Activated T-cell treated with anti-CD3 and anti-CD28 coated beads, Interleukin-2, amount 50 U/mL, for 72 hours (primary cell): ENCODE measurements around the gene SKIC8. TPM values are rescaled to one million over a fixed set of nuclear protein-coding genes. Genes with fewer than 3 reads are reported as not detected.

ENCODE experiments used
- ATAC-seq, 2 donors: fragments of 150-1000 bp; cut with Tn5 transposase; replicated peaks in 1 of 2; 2 replicates each; pipeline ENCODE4 v1.10.0; 2021; ENCODE audit warnings: moderate library complexity in 2 of 2, mild to moderate bottlenecking in 1 of 2
- DNase-seq, 2 donors: peaks; one replicate each; pipeline ENCODE4 v3.0.0; 2021 to 2022; ENCODE audit warnings: mixed read lengths in 1 of 2
- H3K27ac Mint-ChIP-seq: one replicate; pipeline ENCODE4 v1.8.0; 2022; ENCODE audit warnings: mild to moderate bottlenecking, moderate library complexity, mixed read lengths
- H3K27me3 Mint-ChIP-seq: one replicate; pipeline ENCODE4 v1.8.0; 2022; ENCODE audit warnings: low read depth, mixed read lengths
- H3K36me3 Mint-ChIP-seq, 2 donors: one replicate each; pipeline ENCODE4 v1.8.0; 2022; ENCODE audit warnings: mixed read lengths in 2 of 2, mild to moderate bottlenecking in 1 of 2; ENCODE audit not compliant: insufficient read depth in 2 of 2
- H3K4me1 Mint-ChIP-seq: one replicate; pipeline ENCODE4 v1.8.0; 2022; ENCODE audit warnings: low read depth, mixed read lengths
- H3K4me3 Mint-ChIP-seq, 2 donors: one replicate each; pipeline ENCODE4 v1.8.0; 2022; ENCODE audit warnings: mild to moderate bottlenecking in 2 of 2, mixed read lengths in 2 of 2, moderate library complexity in 2 of 2
- H3K9me3 Mint-ChIP-seq, 2 donors: one replicate each; pipeline ENCODE4 v1.8.0; 2022; ENCODE audit warnings: mixed read lengths in 2 of 2
- total RNA-seq, 2 donors: library from RNA; stranded (reverse); gene quantifications; one replicate each; pipeline ENCODE4 v1.2.3, GENCODE V29; 2022

The SKIC8 gene
- total RNA-seq, 2 donors from 2014 or later = 31.0 to 31.3 TPM

GRCh38 chr15:78329625-78330024 is 30.2 kb upstream of the SKIC8 start:
- H3K27ac Mint-ChIP-seq = no peak overlapping the region

GRCh38 chr15:78327466-78327865 is 28.1 kb upstream of the SKIC8 start:
- Mint-ChIP-seq H3K27me3 (no peaks in the 10 kb centered on the region), H3K36me3 (no peaks in the 10 kb centered on the region), H3K4me1 (no peaks in the 10 kb centered on the region), H3K9me3 (no peaks in the 10 kb centered on the region), H3K4me3 (no peak overlapping the region), H3K27ac (no peak overlapping the region)
- DNase-seq (no peak), ATAC-seq (no peak)

More at GRCh38 chr15:78329625-78330024, 30.2 kb upstream of the SKIC8 start:
- peak in 1 of 2 donors; percentile 13 for DNase-seq
- H3K36me3 Mint-ChIP-seq = no peaks in the 10 kb centered on the region
- H3K9me3 Mint-ChIP-seq = no peaks in the 10 kb centered on the region
- H3K27me3 Mint-ChIP-seq = no peaks in the 10 kb centered on the region
- no peak overlapping the region for H3K4me3 Mint-ChIP-seq
- peak; percentile 43 to 88 for ATAC-seq
- no peaks in the 10 kb centered on the region for H3K4me1 Mint-ChIP-seq

- DNase-seq = no peak
- H3K4me3 Mint-ChIP-seq = no peak overlapping the region
- no peak for ATAC-seq
- no peaks in the 10 kb centered on the region for H3K9me3 Mint-ChIP-seq
- H3K36me3 Mint-ChIP-seq = no peaks in the 10 kb centered on the region
- H3K4me1 Mint-ChIP-seq = no peaks in the 10 kb centered on the region
- no peaks in the 10 kb centered on the region for H3K27me3 Mint-ChIP-seq
- no peak overlapping the region for H3K27ac Mint-ChIP-seq
Observed at GRCh38 chr15:78325092-78325843, 25.9 kb upstream of the SKIC8 start.

- DNase-seq = no peak
- no peaks in the 10 kb centered on the region for H3K4me1 Mint-ChIP-seq
- no peak overlapping the region for H3K27ac Mint-ChIP-seq
- ATAC-seq = no peak
- H3K36me3 Mint-ChIP-seq = no peaks in the 10 kb centered on the region
- H3K9me3 Mint-ChIP-seq = no peaks in the 10 kb centered on the region
- no peak overlapping the region for H3K4me3 Mint-ChIP-seq
- H3K27me3 Mint-ChIP-seq = no peaks in the 10 kb centered on the region
Observed at GRCh38 chr15:78324144-78324543, 24.7 kb upstream of the SKIC8 start.

- ATAC-seq = no peak
- no peaks in the 10 kb centered on the region for H3K36me3 Mint-ChIP-seq
- H3K4me3 Mint-ChIP-seq = no peak overlapping the region
- no peak overlapping the region for H3K27ac Mint-ChIP-seq
- no peaks in the 10 kb centered on the region for H3K9me3 Mint-ChIP-seq
- no peak for DNase-seq
- no peaks in the 10 kb centered on the region for H3K27me3 Mint-ChIP-seq
- no peaks in the 10 kb centered on the region for H3K4me1 Mint-ChIP-seq
Observed at GRCh38 chr15:78323693-78324092, 24.3 kb upstream of the SKIC8 start.

- H3K27ac Mint-ChIP-seq = no peak overlapping the region
- no peaks in the 10 kb centered on the region for H3K27me3 Mint-ChIP-seq
- H3K4me1 Mint-ChIP-seq = no peaks in the 10 kb centered on the region
- H3K36me3 Mint-ChIP-seq = no peaks in the 10 kb centered on the region
- no peaks in the 10 kb centered on the region for H3K9me3 Mint-ChIP-seq
- no peak overlapping the region for H3K4me3 Mint-ChIP-seq
- DNase-seq = no peak
- ATAC-seq = no peak
Observed at GRCh38 chr15:78322724-78323521, 23.5 kb upstream of the SKIC8 start.

- Mint-ChIP-seq H3K4me3 (no peak overlapping the region), H3K27me3 (no peaks in the 10 kb centered on the region), H3K36me3 (no peaks in the 10 kb centered on the region), H3K27ac (no peak overlapping the region), H3K4me1 (no peaks in the 10 kb centered on the region), H3K9me3 (no peaks in the 10 kb centered on the region)
- ATAC-seq (no peak), DNase-seq (no peak)
Observed at GRCh38 chr15:78322243-78322642, 22.8 kb upstream of the SKIC8 start.

- no peaks in the 10 kb centered on the region for H3K4me1 Mint-ChIP-seq
- no peaks in the 10 kb centered on the region for H3K27me3 Mint-ChIP-seq
- H3K9me3 Mint-ChIP-seq = no peaks in the 10 kb centered on the region
- no peak overlapping the region for H3K4me3 Mint-ChIP-seq
- H3K27ac Mint-ChIP-seq = no peak overlapping the region
- no peaks in the 10 kb centered on the region for H3K36me3 Mint-ChIP-seq
- DNase-seq (no peak), ATAC-seq (no peak)
Observed at GRCh38 chr15:78321786-78322185, 22.4 kb upstream of the SKIC8 start.

GRCh38 chr15:78321041-78321570 is 21.7 kb upstream of the SKIC8 start:
- ATAC-seq (no peak), DNase-seq (no peak)
- H3K36me3 Mint-ChIP-seq = no peaks in the 10 kb centered on the region
- no peaks in the 10 kb centered on the region for H3K9me3 Mint-ChIP-seq
- no peaks in the 10 kb centered on the region for H3K27me3 Mint-ChIP-seq
- no peak overlapping the region for H3K4me3 Mint-ChIP-seq
- H3K4me1 Mint-ChIP-seq = no peaks in the 10 kb centered on the region
- no peak overlapping the region for H3K27ac Mint-ChIP-seq

- no peaks in the 10 kb centered on the region for H3K4me1 Mint-ChIP-seq
- ATAC-seq (no peak), DNase-seq (no peak)
- H3K27ac Mint-ChIP-seq = no peak overlapping the region
- no peak overlapping the region for H3K4me3 Mint-ChIP-seq
- no peaks in the 10 kb centered on the region for H3K36me3 Mint-ChIP-seq
- H3K9me3 Mint-ChIP-seq = no peaks in the 10 kb centered on the region
- no peaks in the 10 kb centered on the region for H3K27me3 Mint-ChIP-seq
Observed at GRCh38 chr15:78320183-78320582, 20.8 kb upstream of the SKIC8 start.

- Mint-ChIP-seq H3K36me3 (no peaks in the 10 kb centered on the region), H3K27me3 (no peaks in the 10 kb centered on the region), H3K4me1 (no peaks in the 10 kb centered on the region), H3K4me3 (no peak overlapping the region), H3K9me3 (no peaks in the 10 kb centered on the region), H3K27ac (no peak overlapping the region)
- no peak for ATAC-seq
- DNase-seq = no peak
Observed at GRCh38 chr15:78319588-78319987, 20.2 kb upstream of the SKIC8 start.

- no peaks in the 10 kb centered on the region for H3K9me3 Mint-ChIP-seq
- no peaks in the 10 kb centered on the region for H3K27me3 Mint-ChIP-seq
- H3K4me1 Mint-ChIP-seq = no peaks in the 10 kb centered on the region
- H3K4me3 Mint-ChIP-seq = no peak overlapping the region
- H3K36me3 Mint-ChIP-seq = no peaks in the 10 kb centered on the region
- ATAC-seq = no peak
- no peak for DNase-seq
- no peak overlapping the region for H3K27ac Mint-ChIP-seq
Observed at GRCh38 chr15:78317145-78317836, 17.9 kb upstream of the SKIC8 start.
